ENCODE data around the gene MYLIP.
A peak's percentile ranks its signal among the peaks of the same experiment; 100 is the strongest.

MYLIP gene

GRCh38 chr6:16141514-16141913 is 12.6 kb downstream of the MYLIP start:
- no peak for DNase-seq (ENCODE audit: low spot score)

- no peak for DNase-seq (ENCODE audit: low spot score)
These were observed 16.2 kb downstream of the MYLIP start for GRCh38 chr6:16145038-16145437.

- DNase-seq (ENCODE audit: low spot score) = no peak
These were observed 17.1 kb downstream of the MYLIP start for GRCh38 chr6:16146028-16146427.

GRCh38 chr6:16146527-16146955 is 17.7 kb downstream of the MYLIP start:
- no peak for DNase-seq (ENCODE audit: low spot score)

GRCh38 chr6:16148498-16148897 is 19.6 kb downstream of the MYLIP start:
- DNase-seq (ENCODE audit: low spot score) = peak; percentile 21

- no peak for DNase-seq (ENCODE audit: low spot score)
These were observed 20.4 kb downstream of the MYLIP start for GRCh38 chr6:16149305-16149704.

GRCh38 chr6:16150098-16150497 is 21.2 kb downstream of the MYLIP start:
- DNase-seq (ENCODE audit: low spot score) = no peak

- DNase-seq (ENCODE audit: low spot score) = no peak
These were observed 24.4 kb downstream of the MYLIP start for GRCh38 chr6:16153211-16153820.

GRCh38 chr6:16154904-16155303 is 26.0 kb downstream of the MYLIP start:
- no peak for DNase-seq (ENCODE audit: low spot score)

- no peak for DNase-seq (ENCODE audit: low spot score)
These were observed 28.6 kb downstream of the MYLIP start for GRCh38 chr6:16157492-16157891.

- no peak for DNase-seq (ENCODE audit: low spot score)
These were observed 29.0 kb downstream of the MYLIP start for GRCh38 chr6:16157909-16158308.

GRCh38 chr6:16158943-16159557 is 30.2 kb downstream of the MYLIP start:
- DNase-seq (ENCODE audit: low spot score) = no peak

- DNase-seq (ENCODE audit: low spot score) = no peak
These were observed 31.9 kb downstream of the MYLIP start for GRCh38 chr6:16160794-16161193.

- DNase-seq (ENCODE audit: low spot score) = no peak
These were observed 33.1 kb downstream of the MYLIP start for GRCh38 chr6:16162003-16162402.

GRCh38 chr6:16163066-16163465 is 34.2 kb downstream of the MYLIP start:
- DNase-seq (ENCODE audit: low spot score) = no peak

GRCh38 chr6:16163535-16164300 is 34.8 kb downstream of the MYLIP start:
- DNase-seq (ENCODE audit: low spot score) = no peak

- no peak for DNase-seq (ENCODE audit: low spot score)
These were observed 36.8 kb downstream of the MYLIP start for GRCh38 chr6:16165641-16166040.

GRCh38 chr6:16166871-16167608 is 38.2 kb downstream of the MYLIP start:
- DNase-seq (ENCODE audit: low spot score) = no peak

GRCh38 chr6:16168121-16168520 is 39.2 kb downstream of the MYLIP start:
- DNase-seq (ENCODE audit: low spot score) = no peak

GRCh38 chr6:16168858-16169257 is 40.0 kb downstream of the MYLIP start:
- peak; percentile 18 for DNase-seq (ENCODE audit: low spot score)

GRCh38 chr6:16171400-16171799 is 42.5 kb downstream of the MYLIP start:
- DNase-seq (ENCODE audit: low spot score) = no peak

GRCh38 chr6:16173167-16173940 is 44.5 kb downstream of the MYLIP start:
- DNase-seq (ENCODE audit: low spot score) = no peak

Data from SW480 (cell line).